OCI-LY3 (cell line): ENCODE results near the gene PSIP1.
"Not testable (repeated sequence)": the region's sequence is repeated elsewhere in the genome, so short reads cannot be mapped to it uniquely, and the experiment has no call there.

Experiments used
- H2AFZ ChIP-seq: fragments of 200-600, 300-600 bp; shearing (Covaris generic); 2 replicates; pipeline ENCODE4 v1.6.0; 2014; ENCODE audit warnings: antibody characterized with exemption, low read depth, low read length
- H3K27ac ChIP-seq: fragments of 200-600, 300-600 bp; sonication (generic); 2 replicates; pipeline ENCODE4 v1.5.1; 2014; ENCODE audit warnings: mild to moderate bottlenecking, low read length, moderate library complexity, mixed read lengths
- H3K27me3 ChIP-seq: fragments of 200-600, 300-600 bp; sonication (generic); 2 replicates; pipeline ENCODE4 v1.6.1; 2014; ENCODE audit warnings: low read depth, low read length, mixed read lengths
- H3K36me3 ChIP-seq: fragments of 200-600, 300-600 bp; sonication (generic); replicated peaks from 2 replicates; pipeline ENCODE3; 2014; ENCODE audit warnings: low read depth, low read length, mixed read lengths
- H3K4me1 ChIP-seq: fragments of 300-600, 200-600 bp; sonication (generic); 2 replicates; pipeline ENCODE4 v1.6.1; 2014; ENCODE audit warnings: low read length, mixed read lengths
- H3K4me2 ChIP-seq: fragments of 200-600, 300-600 bp; sonication (generic); 2 replicates; pipeline ENCODE4 v1.6.1; 2014; ENCODE audit warnings: low read length, mixed read lengths
- H3K4me3 ChIP-seq: fragments of 300-600, 200-600 bp; sonication (generic); 2 replicates; pipeline ENCODE4 v1.5.1; 2014; ENCODE audit warnings: antibody characterized with exemption, mild to moderate bottlenecking, low read length, moderate library complexity
- H3K79me2 ChIP-seq: fragments of 300-600, 200-600 bp; shearing (Covaris generic); 2 replicates; pipeline ENCODE4 v1.6.1; 2014; ENCODE audit warnings: mild to moderate bottlenecking, low read length, mixed read lengths
- H3K9ac ChIP-seq: fragments of 300-600, 200-600 bp; shearing (Covaris generic); 2 replicates; pipeline ENCODE4 v1.6.0; 2014; ENCODE audit warnings: mild to moderate bottlenecking, low read length, moderate library complexity
- H3K9me3 ChIP-seq: fragments of 200-600, 300-600 bp; shearing (Covaris generic); 2 replicates; pipeline ENCODE4 v1.6.1; 2014; ENCODE audit warnings: low read length, mixed read lengths; ENCODE audit not compliant: insufficient read depth
- H4K20me1 ChIP-seq: fragments of 200-600, 300-600 bp; sonication (generic); 2 replicates; pipeline ENCODE4 v1.6.1; 2016; ENCODE audit warnings: low read length, mixed read lengths; ENCODE audit not compliant: insufficient read depth
- CTCF ChIP-seq: fragments of 200-600, 300-600 bp; sonication (generic); IDR thresholded peaks from 2 replicates; pipeline ENCODE4 v1.5.1; 2014; ENCODE audit warnings: antibody characterized with exemption, low read length, low read depth
- EZH2phosphoT487 ChIP-seq: fragments of 200-600 bp; shearing (Covaris generic); IDR thresholded peaks from 2 replicates; pipeline ENCODE4 v1.6.1; 2018; ENCODE audit warnings: antibody characterized with exemption, mixed run types, low read depth

PSIP1 gene

GRCh38 chr9:15453956-15454355, 56.8 kb downstream of the PSIP1 start:
- H3K4me2 ChIP-seq, result no peak overlapping the region
- no peaks in the 10 kb centered on the region for H3K9me3 ChIP-seq
- TF ChIP-seq CTCF (no peak), EZH2phosphoT487 (no peak)
- no peaks in the 10 kb centered on the region for H3K79me2 ChIP-seq
- no peak overlapping the region for H2AFZ ChIP-seq
- H3K4me3 ChIP-seq, result no peak overlapping the region
- H3K4me1 ChIP-seq, result no peaks in the 10 kb centered on the region
- no peak overlapping the region for H3K27ac ChIP-seq
- H4K20me1 ChIP-seq, result no peaks in the 10 kb centered on the region
- H3K36me3 ChIP-seq, result peaks cover 36% of the 10 kb centered on the region
- H3K27me3 ChIP-seq, result no peaks in the 10 kb centered on the region
- no peak overlapping the region for H3K9ac ChIP-seq

- H4K20me1 ChIP-seq, result no peaks in the 10 kb centered on the region
- H3K9ac ChIP-seq, result no peak overlapping the region
- H3K4me2 ChIP-seq, result no peak overlapping the region
- H3K36me3 ChIP-seq, result peaks cover 68% of the 10 kb centered on the region
- no peaks in the 10 kb centered on the region; the same call in 1 of the 2 replicates for H3K9me3 ChIP-seq
- no peak overlapping the region for H2AFZ ChIP-seq
- H3K27me3 ChIP-seq, result no peaks in the 10 kb centered on the region
- H3K4me1 ChIP-seq, result no peaks in the 10 kb centered on the region
- H3K79me2 ChIP-seq, result peaks cover 3% of the 10 kb centered on the region
- TF ChIP-seq EZH2phosphoT487, result no peak
- TF ChIP-seq CTCF, result no peak
- no peak overlapping the region for H3K4me3 ChIP-seq
- no peak overlapping the region for H3K27ac ChIP-seq
Measured at GRCh38 chr9:15444141-15444540, 66.6 kb downstream of the PSIP1 start.

- Histone ChIP-seq H3K79me2 (peaks cover 16% of the 10 kb centered on the region), H3K36me3 (peaks cover 67% of the 10 kb centered on the region)
- H3K9me3 ChIP-seq, H3K4me3 ChIP-seq, H3K4me1 ChIP-seq, H3K9ac ChIP-seq, H3K27ac ChIP-seq, H3K27me3 ChIP-seq, H2AFZ ChIP-seq, H3K4me2 ChIP-seq, H4K20me1 ChIP-seq: not testable (repeated sequence)
Measured at GRCh38 chr9:15442264-15442663, 68.5 kb downstream of the PSIP1 start.

- H4K20me1 ChIP-seq, H3K4me2 ChIP-seq, H3K9ac ChIP-seq, H3K4me3 ChIP-seq, H3K9me3 ChIP-seq, H3K27ac ChIP-seq, H3K27me3 ChIP-seq, H3K4me1 ChIP-seq, H2AFZ ChIP-seq: not testable (repeated sequence)
- Histone ChIP-seq H3K79me2 (peaks cover 19% of the 10 kb centered on the region), H3K36me3 (peaks cover 63% of the 10 kb centered on the region)
Measured at GRCh38 chr9:15441841-15442240, 68.9 kb downstream of the PSIP1 start.

DNA sequence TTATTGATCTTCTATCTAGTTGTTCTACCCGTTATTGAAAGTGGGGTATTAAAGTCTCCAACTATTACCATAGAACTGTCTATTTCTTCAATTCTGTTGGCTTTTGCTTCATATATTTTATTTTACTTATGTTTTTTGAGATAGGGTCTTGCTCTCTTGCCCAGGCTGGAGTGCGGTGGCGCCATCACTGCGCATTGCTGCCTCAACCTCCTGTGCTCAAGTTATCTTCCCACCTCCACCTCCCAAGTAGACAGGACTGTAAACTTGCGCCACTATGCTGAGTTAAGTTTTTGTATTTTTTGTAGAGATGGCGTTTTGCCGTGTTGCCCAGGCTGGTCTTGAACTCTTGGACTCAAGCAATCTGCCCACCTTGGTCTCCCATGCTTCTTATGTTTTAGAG, 71.9 kb downstream of the PSIP1 start:
- Histone ChIP-seq H3K27ac (no peak overlapping the region), H3K36me3 (peaks cover 52% of the 10 kb centered on the region), H3K27me3 (no peaks in the 10 kb centered on the region), H2AFZ (no peak overlapping the region), H3K9ac (no peak overlapping the region), H4K20me1 (0 out of 2 replicates have a peak, but pooled peaks cover 5% of the 10 kb centered on the region), H3K79me2 (peaks cover 19% of the 10 kb centered on the region), H3K4me1 (no peaks in the 10 kb centered on the region; the same call in 1 of the 2 replicates), H3K4me2 (no peak overlapping the region), H3K4me3 (no peak overlapping the region), H3K9me3 (no peaks in the 10 kb centered on the region; the same call in 1 of the 2 replicates)
- TF ChIP-seq EZH2phosphoT487 (no peak), CTCF (no peak)
